SU-DHL-6 (cell line): ENCODE results near the gene RCC2.

Experiments
- H2AFZ ChIP-seq: fragments of 200-600 bp; sonication (generic); 2 replicates; pipeline ENCODE4 v1.6.1; 2014; ENCODE audit warnings: low read depth, mild to moderate bottlenecking, moderate library complexity, mixed read lengths, antibody characterized with exemption, low read length; ENCODE audit not compliant: severe bottlenecking
- H3F3A ChIP-seq: fragments of 200-600 bp; shearing (Covaris generic); 2 replicates; pipeline ENCODE4 v1.6.0; 2016; ENCODE audit warnings: antibody characterized with exemption, mild to moderate bottlenecking; ENCODE audit not compliant: insufficient read depth
- H3K27ac ChIP-seq: fragments of 200-600 bp; sonication (generic); 2 replicates; pipeline ENCODE4 v1.5.1; 2016; ENCODE audit warnings: low read depth, mild to moderate bottlenecking, low read length, moderate library complexity, mixed read lengths
- H3K27me3 ChIP-seq: fragments of 200-600 bp; sonication (generic), shearing (Covaris generic); 2 replicates; pipeline ENCODE4 v1.6.0; 2014; ENCODE audit warnings: mild to moderate bottlenecking, low read length
- H3K36me3 ChIP-seq: fragments of 200-600 bp; sonication (generic); 2 replicates; pipeline ENCODE4 v1.6.1; 2014; ENCODE audit warnings: mild to moderate bottlenecking, low read length, mixed read lengths
- H3K4me2 ChIP-seq: fragments of 300-600, 200-600 bp; shearing (Covaris generic), sonication (generic); 2 replicates; pipeline ENCODE4 v1.6.0; 2014; ENCODE audit warnings: low read length, low read depth, mild to moderate bottlenecking; ENCODE audit not compliant: poor library complexity, severe bottlenecking
- H3K4me3 ChIP-seq: fragments of 200-600 bp; sonication (generic); 2 replicates; pipeline ENCODE4 v1.5.1; 2014; ENCODE audit warnings: antibody characterized with exemption, low read length, mild to moderate bottlenecking, mixed read lengths; ENCODE audit not compliant: insufficient read depth, poor library complexity, severe bottlenecking
- H3K79me2 ChIP-seq: fragments of 200-600 bp; sonication (generic); 2 replicates; pipeline ENCODE4 v1.6.1; 2014; ENCODE audit warnings: mild to moderate bottlenecking, low read length, moderate library complexity; ENCODE audit not compliant: insufficient read depth
- H3K9ac ChIP-seq: fragments of 200-600 bp; sonication (generic); 2 replicates; pipeline ENCODE4 v1.7.0; 2014; ENCODE audit warnings: mild to moderate bottlenecking, low read length
- H3K9me2 ChIP-seq: fragments of 200-600 bp; sonication (generic); replicated peaks from 2 replicates; pipeline ENCODE4 v1.6.1; 2014; ENCODE audit warnings: low read length; ENCODE audit not compliant: insufficient read depth
- H3K9me3 ChIP-seq: fragments of 200-600 bp; sonication (generic); 2 replicates; pipeline ENCODE4 v1.6.1; 2014; ENCODE audit warnings: low read length, mixed read lengths; ENCODE audit not compliant: insufficient read depth
- H4K20me1 ChIP-seq: fragments of 200-600 bp; sonication (generic); 2 replicates; pipeline ENCODE4 v1.6.1; 2014; ENCODE audit warnings: low read depth, mild to moderate bottlenecking, antibody characterized with exemption, low read length, moderate library complexity, mixed read lengths
- CTCF ChIP-seq: fragments of 200-600 bp; sonication (generic); IDR thresholded peaks from one replicate; pipeline ENCODE4 v1.5.1; 2017; ENCODE audit warnings: antibody characterized with exemption, mild to moderate bottlenecking, low read length, moderate library complexity; ENCODE audit not compliant: insufficient read depth, poor library complexity, severe bottlenecking
- EZH2phosphoT487 ChIP-seq: fragments of 200-600 bp; sonication (generic), shearing (Covaris generic); conservative IDR thresholded peaks from 2 replicates; pipeline ENCODE4 v1.6.1; 2018; ENCODE audit warnings: mild to moderate bottlenecking, antibody characterized with exemption, low read length, moderate library complexity, mixed read lengths

Gene RCC2

GRCh38 chr1:17397910-17398695, 41.4 kb downstream of the RCC2 start:
- no peak for TF ChIP-seq EZH2phosphoT487
- TF ChIP-seq CTCF, result no peak
- Histone ChIP-seq H3K79me2 (no peaks in the 10 kb centered on the region), H3K4me3 (no peak overlapping the region), H3K9me2 (no peaks in the 10 kb centered on the region), H3K4me2 (no peak overlapping the region), H3F3A (no peaks in the 10 kb centered on the region), H3K36me3 (no peaks in the 10 kb centered on the region), H3K9ac (no peak overlapping the region), H3K27me3 (no peaks in the 10 kb centered on the region), H3K27ac (no peak overlapping the region), H2AFZ (no peak overlapping the region), H4K20me1 (no peaks in the 10 kb centered on the region), H3K9me3 (no peaks in the 10 kb centered on the region)

GRCh38 chr1:17393230-17393629, 46.2 kb downstream of the RCC2 start:
- Histone ChIP-seq H3K9me2 (no peaks in the 10 kb centered on the region), H3K36me3 (no peaks in the 10 kb centered on the region), H3K4me3 (no peak overlapping the region), H4K20me1 (no peaks in the 10 kb centered on the region), H3K27ac (no peak overlapping the region), H3K4me2 (no peak overlapping the region), H3K9me3 (no peaks in the 10 kb centered on the region), H2AFZ (no peak overlapping the region), H3K9ac (no peak overlapping the region), H3F3A (no peaks in the 10 kb centered on the region), H3K79me2 (no peaks in the 10 kb centered on the region), H3K27me3 (no peaks in the 10 kb centered on the region)
- no peak for TF ChIP-seq CTCF
- TF ChIP-seq EZH2phosphoT487, result no peak

- H3K9ac ChIP-seq, result no peak overlapping the region
- no peaks in the 10 kb centered on the region for H3K36me3 ChIP-seq
- H3K4me3 ChIP-seq, result no peak overlapping the region
- H3F3A ChIP-seq, result no peaks in the 10 kb centered on the region
- H3K9me2 ChIP-seq, result no peaks in the 10 kb centered on the region
- TF ChIP-seq EZH2phosphoT487 (no peak), CTCF (no peak)
- no peaks in the 10 kb centered on the region for H4K20me1 ChIP-seq
- no peak overlapping the region for H3K27ac ChIP-seq
- no peaks in the 10 kb centered on the region for H3K9me3 ChIP-seq
- H3K79me2 ChIP-seq, result no peaks in the 10 kb centered on the region
- H2AFZ ChIP-seq, result no peak overlapping the region
- H3K27me3 ChIP-seq, result no peaks in the 10 kb centered on the region
- no peak overlapping the region for H3K4me2 ChIP-seq
Observed at GRCh38 chr1:17392199-17392740, 47.2 kb downstream of the RCC2 start.
